ENCODE results near the gene CD14.
"Not testable (repeated sequence)": the region's sequence is repeated elsewhere in the genome, so short reads cannot be mapped to it uniquely, and the experiment has no call there.

CD14 gene

GRCh38 chr5:140634103-140634502, 1.1 kb upstream of the CD14 start:
- no peak for DNase-seq

- DNase-seq, result no peak
Measured at GRCh38 chr5:140633501-140633900, 526 bp upstream of the CD14 start.

- peak in 1 of 2 donors; percentile 63 for DNase-seq
Measured at GRCh38 chr5:140632366-140633020, 482 bp downstream of the CD14 start.

DNA sequence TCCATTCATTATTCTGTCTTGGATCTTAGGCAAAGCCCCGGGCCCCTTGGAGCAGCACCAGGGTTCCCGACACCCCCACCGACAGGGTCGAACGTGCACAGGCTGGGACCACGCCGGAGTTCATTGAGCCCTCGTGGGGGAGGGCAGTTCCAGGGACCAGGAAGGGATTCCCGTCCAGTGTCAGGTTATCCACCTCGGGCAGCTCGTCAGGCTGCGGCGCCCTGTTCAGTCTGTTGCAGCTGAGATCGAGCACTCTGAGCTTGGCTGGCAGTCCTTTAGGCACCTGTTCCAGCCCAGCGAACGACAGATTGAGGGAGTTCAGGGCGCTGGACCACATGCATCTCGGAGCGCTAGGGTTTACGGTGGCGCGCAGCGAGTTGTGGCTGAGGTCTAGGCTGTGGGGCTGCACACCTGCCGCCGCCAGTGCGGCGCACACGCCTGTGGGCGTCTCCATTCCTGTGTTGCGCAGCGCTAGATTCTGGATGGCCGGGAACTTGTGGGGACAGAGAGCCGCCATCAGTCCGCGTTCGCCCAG, 1.1 kb downstream of the CD14 start:
- no peak for DNase-seq

GRCh38 chr5:140631036-140631417, 1.9 kb downstream of the CD14 start:
- no peak for DNase-seq

- DNase-seq, result no peak
Measured at GRCh38 chr5:140630292-140631035, 2.5 kb downstream of the CD14 start.

DNA sequence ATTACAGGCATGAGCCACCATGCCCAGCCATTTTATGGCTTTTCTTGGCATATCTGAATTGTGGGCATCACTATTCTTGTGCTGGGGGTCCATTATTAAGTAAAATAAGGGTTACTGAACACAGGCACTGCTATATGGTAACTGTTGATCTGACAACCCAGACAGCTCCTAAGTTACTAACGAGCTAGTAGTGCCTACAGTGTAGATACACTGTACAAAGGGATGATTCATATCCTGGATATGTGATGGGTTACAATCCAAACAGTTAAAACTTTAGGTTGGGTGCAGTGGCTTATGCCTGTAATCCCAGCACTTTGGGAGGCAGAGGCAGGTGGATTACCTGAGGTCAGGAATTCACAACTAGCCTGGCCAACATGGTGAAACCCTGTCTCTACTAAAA, 4.3 kb downstream of the CD14 start:
- no peak for DNase-seq

DNA sequence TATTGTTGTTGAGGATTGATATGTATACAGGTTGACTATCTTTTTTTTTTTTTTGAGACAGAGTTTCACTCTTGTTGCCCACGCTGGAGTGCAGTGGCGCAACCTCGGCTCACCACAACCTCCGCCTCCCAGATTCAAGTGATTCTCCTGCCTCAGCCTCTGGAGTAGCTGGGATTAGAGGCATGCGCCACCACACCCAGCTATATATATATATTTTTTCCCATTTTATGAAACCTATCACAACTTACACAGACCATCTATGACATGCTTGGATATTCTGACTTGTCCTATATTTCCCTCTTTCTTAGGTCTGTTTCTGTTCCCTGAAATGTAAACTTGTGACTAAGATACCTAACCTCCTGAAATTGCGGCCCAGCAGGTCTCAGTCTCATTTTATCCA, 5.0 kb downstream of the CD14 start:
- no peak for DNase-seq

DNA sequence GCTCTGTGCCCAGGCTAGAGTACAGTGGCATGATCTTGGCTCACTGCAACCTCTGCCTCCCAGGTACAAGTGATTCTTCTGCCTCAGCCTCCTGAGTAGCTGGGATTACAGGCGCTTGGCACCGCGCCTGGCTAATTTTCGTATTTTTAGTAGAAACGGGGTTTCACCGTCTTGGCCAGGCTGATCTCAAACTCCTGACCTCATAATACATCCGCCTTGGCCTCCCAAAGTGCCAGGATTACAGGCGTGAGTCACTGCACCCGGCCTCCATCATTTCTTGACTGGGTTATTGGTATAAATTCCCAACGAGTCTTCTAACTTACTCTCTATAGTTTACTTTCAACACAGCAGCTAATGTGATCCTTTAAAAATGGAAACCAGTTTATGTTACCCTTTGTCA, 8.1 kb downstream of the CD14 start:
- not testable (repeated sequence) for DNase-seq

GRCh38 chr5:140623061-140623460, 9.9 kb downstream of the CD14 start:
- not testable (repeated sequence) for DNase-seq

GRCh38 chr5:140622301-140622700, 10.7 kb downstream of the CD14 start:
- DNase-seq, result no peak

GRCh38 chr5:140611020-140611521, 21.9 kb downstream of the CD14 start:
- no peak for DNase-seq

- no peak for DNase-seq
Measured at GRCh38 chr5:140609126-140609525, 23.8 kb downstream of the CD14 start.

- no peak for DNase-seq
Measured at GRCh38 chr5:140608722-140609121, 24.3 kb downstream of the CD14 start.

DNA sequence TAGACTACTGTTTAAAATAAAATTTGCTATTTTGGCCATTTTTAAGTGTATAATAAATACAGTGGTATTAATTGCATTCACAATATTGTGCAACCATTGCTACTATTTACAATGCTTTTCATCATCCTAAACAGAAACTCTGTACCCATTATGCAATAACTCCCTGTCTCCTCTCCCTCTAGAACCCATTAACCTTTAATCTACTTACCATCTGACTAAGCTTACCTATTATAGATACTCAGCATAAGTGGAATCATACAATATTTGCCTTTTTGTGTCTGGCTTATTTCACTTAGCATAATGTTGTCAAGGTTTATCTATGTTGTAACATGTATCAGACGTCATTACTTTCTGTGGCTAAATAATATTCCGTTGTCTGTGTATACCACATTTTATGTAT, 25.9 kb downstream of the CD14 start:
- no peak for DNase-seq

- no peak for DNase-seq
Measured at GRCh38 chr5:140605879-140606278, 27.1 kb downstream of the CD14 start.

- DNase-seq, result no peak
Measured at GRCh38 chr5:140603734-140604133, 29.2 kb downstream of the CD14 start.

GRCh38 chr5:140603446-140603698, 29.6 kb downstream of the CD14 start:
- not testable (repeated sequence) for DNase-seq

DNA sequence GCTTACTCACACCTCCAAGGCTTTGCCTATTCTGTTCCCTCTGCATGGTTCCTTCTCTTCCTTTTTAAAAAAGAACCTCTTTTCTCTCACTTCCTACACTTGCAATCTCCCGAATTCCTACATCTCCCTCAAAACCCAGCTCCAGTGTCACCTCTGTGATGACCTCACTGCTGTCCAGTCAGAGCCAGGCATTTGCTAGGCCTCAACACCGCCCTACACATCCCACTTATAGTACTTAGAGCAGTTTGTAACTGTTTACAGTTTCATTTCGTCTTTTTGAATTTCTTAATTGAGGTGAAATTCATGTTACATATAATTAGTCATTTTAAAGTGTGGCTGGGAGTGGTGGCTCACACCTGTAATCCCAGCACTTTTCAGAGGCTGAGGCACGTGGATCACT, 30.8 kb downstream of the CD14 start:
- DNase-seq, result no peak

DNA sequence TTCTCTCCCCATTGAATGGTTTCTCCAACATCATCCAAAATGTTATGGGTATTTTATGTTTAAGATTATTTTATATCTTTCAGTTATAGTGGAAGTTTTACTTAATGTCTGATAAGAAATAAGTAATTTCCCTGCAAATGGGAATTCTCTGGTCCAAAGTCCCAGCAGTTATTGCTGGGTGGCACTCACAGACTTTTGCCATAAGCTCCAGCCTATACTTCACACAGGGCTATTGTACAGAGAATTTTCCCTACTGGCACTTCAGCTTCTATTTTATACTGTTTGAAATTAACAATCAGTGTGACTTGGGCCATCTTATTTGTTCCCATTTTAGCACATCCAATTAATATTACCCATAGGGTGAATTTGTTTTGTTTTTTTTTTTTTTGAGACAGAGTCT, 32.9 kb downstream of the CD14 start:
- no peak for DNase-seq

- DNase-seq, result no peak
Measured at GRCh38 chr5:140598836-140599235, 34.1 kb downstream of the CD14 start.

DNA sequence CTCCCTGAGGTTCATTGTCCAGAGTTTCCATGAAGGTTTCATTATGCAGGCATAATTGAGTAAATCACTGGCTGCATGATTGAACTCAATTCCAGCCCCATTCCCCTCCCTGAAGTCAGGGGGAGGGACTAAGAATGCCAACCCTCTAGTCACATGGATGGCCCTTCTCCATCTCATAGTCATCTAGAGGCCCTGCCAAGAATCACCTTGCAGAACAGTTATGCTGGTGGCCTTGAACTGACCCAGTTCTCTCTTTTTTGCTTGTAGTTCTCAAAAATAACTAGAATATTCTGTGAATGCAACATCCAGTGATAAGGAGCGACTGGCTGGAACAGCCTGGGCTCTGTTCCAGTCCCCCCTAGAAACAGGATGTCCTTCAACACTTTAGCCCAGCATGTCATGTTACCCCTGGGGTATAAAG, 36.6 kb downstream of the CD14 start:
- DNase-seq, result no peak

DNA sequence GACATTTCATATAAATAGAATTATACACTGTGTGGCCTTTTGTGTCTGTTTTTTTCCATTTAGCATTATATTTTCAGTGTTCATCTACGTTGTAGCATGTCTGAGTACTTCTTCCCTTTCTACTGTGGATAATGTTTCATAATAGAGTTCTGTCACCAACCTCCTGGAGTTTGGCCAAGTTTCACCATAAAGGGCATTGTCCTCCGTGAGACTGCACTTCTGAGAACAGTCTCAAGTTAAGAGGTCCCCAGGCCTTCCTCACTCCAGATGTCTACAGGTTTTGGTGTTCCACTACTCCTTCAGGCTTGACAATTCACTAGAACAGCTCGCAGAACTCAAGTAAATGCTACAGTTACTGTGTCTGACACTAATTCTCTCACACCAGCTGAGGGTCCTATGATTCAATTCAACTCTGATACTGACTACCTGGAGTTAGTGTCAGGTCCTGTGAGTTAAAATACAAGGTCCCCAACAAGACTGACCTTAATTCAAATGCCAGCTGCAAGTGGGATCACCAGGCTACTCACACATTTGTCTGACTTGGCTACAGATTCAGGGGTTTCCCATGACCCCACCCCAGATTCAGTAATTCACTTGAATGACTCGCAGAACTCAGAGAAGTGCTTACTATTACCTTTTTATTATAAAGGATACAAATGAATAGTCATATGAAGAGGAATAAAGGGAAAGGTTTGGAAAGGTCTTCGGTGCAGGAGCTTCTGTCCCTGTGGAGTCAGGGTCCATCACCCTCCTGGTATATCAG, 37.3 kb downstream of the CD14 start:
- peak; percentile 42 to 56 for DNase-seq

DNA sequence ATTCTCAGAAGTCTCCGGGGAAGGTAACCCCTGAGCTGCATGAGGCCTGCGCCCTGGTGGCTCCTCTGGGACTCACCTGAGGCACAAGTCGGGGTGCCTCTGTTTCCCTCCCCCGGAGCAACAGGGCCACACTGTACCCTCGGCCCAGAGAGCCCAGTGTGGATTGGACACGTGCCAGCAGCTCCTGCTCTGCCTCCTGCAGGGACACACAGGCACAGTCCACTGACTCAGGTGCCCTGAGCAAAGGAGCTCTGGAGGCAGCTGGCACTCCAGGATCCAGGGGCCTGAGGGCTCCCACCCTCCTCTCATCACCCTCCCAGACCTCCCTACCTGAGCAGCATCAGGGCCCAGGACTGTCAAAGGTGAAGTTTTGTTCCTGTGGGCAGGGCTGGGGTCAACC, 38.8 kb downstream of the CD14 start:
- DNase-seq, result no peak
